Right ventricle myocardium inferior (tissue), 1 donor: Measurements from ENCODE around the gene OIT3. TPM values are rescaled to one million over a fixed set of nuclear protein-coding genes. Genes with fewer than 3 reads are reported as not detected.

Source experiments
- ATAC-seq: fragments of 200-7000 bp; cut with Tn5 transposase; one replicate; pipeline ENCODE4 v1.9.1; 2020; ENCODE audit warnings: mild to moderate bottlenecking, moderate library complexity
- DNase-seq: peaks from one replicate; pipeline ENCODE4 v3.0.0; 2021; ENCODE audit errors: missing footprints
- intact Hi-C: fragments of 100-400 bp; cut with DNase I; formaldehyde crosslinking; loops from one replicate; pipeline ENCODE4 v1.11.0; 2022
- total RNA-seq: library from RNA; stranded (reverse); fragmentation: NEBNext Ultra II Directional; extraction: Animal tissue kit (Norgen Biotek cat#: 25700); gene quantifications from one replicate; pipeline ENCODE4 v1.2.1, GENCODE V29; 2021
- donor health status: DM: no; HTN: yes; CAD: no; lungs with severe emphysema.

Gene OIT3
- total RNA-seq, 1 donor from 2014 or later = not detected

DNA sequence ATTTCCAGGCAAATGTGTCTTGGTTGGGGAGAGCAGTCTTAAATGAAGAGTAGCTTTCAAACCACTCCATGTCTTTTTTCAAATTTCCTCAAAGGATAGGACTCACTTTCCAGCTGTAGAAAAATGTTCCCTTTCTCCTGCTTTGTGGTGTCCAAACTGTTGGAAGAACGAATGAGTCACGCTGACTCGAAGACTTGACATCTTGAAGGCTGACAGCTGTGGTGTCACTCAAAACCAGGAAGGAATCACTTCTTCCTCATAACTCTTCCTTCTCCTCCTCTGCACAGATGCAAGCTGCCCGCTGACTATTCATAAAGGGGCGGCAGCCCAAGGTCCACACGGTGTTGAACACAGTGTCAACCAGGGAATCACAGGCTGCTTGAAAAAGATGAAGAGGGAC is 41.8 kb downstream of the OIT3 start:
- intact Hi-C loops = no loop called here
- ATAC-seq = no peak
- no peak for DNase-seq

- ATAC-seq = no peak
- intact Hi-C loops = no loop called here
Observed at GRCh38 chr10:72943498-72944234, 50.1 kb downstream of the OIT3 start.

GRCh38 chr10:72946963-72947362 is 53.4 kb downstream of the OIT3 start:
- ATAC-seq (no peak), DNase-seq (no peak)
- intact Hi-C loops = no loop called here

More at GRCh38 chr10:72943498-72944234, 50.1 kb downstream of the OIT3 start:
- DNase-seq = no peak

DNA sequence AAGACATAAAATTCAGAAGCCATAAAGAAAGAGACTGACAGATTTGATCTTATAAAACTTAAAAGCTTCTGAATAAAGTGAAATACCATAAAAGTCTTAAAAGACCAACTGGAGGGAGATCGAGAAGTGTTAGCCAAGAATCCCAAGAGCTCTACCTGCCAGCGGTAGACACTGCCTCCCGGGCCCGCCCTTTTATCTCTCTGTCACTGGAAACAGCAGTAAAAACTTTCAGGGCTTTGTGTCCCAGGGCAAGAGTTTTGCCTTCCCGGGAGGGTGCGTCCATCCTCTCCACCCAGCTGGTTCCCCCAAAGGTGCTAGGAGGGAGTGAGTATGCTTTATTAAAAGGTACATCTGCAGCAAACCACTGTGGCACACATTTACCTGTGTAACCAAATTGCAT is 55.2 kb downstream of the OIT3 start:
- DNase-seq = no peak
- intact Hi-C loops = no loop called here
- ATAC-seq = no peak

DNA sequence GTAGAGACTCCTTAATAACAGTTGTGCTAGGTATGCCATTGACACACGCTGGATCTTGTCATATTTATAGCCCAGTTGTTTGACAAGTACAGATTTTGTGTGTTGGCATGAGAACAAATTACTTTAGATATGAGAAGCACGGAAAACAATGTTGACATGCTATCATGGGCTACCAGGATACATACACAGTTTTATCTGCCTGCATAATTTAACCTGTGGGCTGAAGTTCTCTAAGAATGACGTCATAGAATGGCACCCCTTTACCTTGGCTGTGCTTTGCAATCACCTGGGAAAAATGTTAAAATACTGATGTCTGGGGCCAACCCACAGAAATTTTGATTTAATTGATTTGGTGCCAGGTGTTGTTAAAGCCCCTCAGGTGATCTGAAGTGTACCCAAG is 58.2 kb downstream of the OIT3 start:
- peak; percentile 27 for ATAC-seq
- intact Hi-C loops = no loop called here
- DNase-seq = no peak

DNA sequence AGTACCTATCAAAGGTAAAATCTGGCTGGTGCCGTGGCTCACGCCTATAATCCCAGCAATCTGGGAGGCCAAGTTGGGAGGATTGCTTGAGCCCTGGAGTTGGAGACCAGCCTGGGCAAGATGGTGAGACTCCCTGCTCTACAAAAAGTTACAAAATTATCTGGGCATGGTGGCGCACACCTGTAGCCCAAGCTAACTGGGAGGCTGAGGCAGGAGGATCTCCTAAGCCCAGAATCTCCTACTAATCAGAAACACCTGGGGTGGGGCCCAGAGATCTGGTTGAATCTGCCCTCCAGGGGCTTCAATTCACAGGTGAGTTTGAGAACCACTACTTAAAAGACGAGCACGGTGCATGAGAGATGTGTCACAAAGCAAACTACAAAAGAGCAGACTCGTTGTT is 58.6 kb downstream of the OIT3 start:
- DNase-seq (no peak), ATAC-seq (no peak)
- intact Hi-C loops = no loop called here

DNA sequence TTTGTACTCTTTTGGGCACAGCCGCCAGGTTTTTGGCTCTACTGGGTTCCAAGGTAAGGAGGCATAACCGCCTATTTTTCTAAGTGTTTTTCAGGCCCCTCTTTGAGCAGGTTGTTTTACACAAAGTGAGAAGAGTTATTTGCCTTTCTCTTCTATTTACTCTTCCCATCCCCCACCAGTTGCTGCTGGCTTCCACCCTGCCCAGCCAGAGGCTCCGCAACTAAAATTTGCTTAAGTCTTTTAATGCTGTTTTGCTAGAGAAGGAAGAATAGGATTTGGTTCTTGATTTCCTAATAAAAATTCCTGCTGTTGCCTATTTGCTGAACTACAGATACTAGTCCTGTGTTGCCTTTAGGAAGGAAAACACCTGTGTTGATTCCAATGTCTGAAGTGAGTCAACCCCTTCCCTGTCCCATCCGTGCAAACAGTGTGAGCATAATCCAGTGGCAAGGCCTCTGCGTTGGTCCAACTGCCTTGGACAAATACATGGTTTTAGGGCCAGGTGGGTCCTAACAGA is 59.2 kb downstream of the OIT3 start:
- intact Hi-C loops = no loop called here
- DNase-seq = no peak
- ATAC-seq = no peak

DNA sequence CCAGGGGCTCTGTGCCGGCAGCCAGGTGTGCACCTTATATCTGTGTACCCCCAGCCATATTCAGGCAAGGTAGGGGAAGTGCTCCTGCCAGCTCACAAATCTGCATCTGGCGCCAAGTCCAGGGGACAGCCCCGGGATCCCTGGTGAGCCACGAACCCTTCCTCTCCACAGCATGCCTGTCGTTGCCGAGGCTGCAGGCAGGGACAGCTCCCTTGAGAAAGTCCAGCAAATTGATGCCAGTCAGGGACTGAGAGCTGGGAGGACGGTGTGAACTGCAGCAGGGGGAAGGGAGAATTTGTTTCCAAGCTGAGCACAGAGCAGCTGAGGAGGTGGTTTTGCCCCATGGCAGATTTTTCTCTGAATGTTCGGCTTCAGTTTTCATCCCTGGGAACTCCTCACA is 60.1 kb downstream of the OIT3 start:
- intact Hi-C loops = no loop called here
- DNase-seq (no peak), ATAC-seq (peak; percentile 68)

DNA sequence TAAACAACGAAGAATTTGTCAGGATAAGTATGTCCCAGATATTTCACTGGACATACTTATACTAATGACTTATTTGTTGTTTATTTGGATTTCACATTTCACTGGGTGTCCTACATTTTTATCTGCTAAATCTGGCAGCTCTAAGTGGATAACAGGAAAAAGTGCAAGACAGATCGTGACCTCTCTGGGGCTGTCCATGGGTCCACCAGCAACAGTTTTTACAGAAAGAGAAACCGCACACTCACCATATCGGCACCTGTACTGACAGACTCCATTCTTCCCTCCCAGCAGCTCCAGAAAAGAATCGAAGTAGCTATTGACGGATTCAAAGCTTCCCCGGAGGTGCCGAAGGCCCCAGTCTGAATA is 60.7 kb downstream of the OIT3 start:
- ATAC-seq (no peak), DNase-seq (no peak)
- intact Hi-C loops = no loop called here

DNA sequence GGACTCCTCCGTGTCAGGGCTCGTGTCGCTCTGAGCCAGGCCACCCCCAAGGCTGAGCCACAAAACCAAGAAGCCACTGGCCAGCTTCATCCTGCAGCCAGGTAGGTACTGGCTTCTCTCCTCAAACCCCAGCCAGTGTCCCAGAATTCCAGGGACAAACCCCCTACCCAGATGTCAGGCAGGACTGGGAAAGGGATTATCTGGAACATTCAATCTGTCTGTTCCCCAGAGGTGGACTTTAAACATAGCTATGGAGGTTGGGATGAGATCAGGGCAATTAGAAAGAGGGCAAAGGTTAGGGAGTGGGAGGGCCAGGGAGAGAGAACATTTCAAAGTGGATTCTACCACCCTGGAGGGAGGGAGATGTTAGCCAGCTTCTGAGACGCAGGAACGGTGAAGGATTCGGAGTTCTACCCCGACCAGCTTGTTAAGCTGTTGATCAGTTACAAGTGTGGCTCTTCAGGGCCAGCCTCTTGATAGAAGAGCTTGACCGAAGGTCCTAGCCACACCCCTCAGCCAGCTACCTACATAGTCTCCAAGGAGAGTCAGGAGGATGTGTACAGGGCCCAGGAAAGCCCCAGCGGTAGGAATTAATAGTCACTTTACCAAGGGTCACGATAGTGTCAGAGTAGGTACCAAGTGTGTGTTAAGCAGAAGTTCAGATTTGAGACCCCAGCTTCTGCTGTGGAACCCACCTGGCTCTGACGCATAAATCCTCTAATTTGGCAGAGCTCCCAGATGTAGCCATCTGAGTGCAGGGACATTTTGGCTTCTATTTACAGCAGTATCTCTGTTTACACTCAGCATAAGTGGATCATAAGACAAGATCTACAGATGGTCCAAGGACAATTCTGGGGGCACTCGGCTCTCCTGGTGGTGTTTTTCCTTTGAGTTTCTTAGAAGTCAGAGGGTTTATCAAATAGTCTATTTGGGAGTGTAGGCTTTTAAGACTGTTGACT is 61.3 kb downstream of the OIT3 start, which contains the start of gene PLA2G12B:
PLA2G12B (minus strand) TSS at position 211 of the 959 bp plus-strand sequence; CDS start at position 90, 121 bp downstream.
- intact Hi-C loops = no loop called here
- peak; percentile 65 for ATAC-seq
- no peak for DNase-seq

- intact Hi-C loops = no loop called here
- ATAC-seq (no peak), DNase-seq (no peak)
Observed at GRCh38 chr10:72956001-72956400, 62.5 kb downstream of the OIT3 start.

DNA sequence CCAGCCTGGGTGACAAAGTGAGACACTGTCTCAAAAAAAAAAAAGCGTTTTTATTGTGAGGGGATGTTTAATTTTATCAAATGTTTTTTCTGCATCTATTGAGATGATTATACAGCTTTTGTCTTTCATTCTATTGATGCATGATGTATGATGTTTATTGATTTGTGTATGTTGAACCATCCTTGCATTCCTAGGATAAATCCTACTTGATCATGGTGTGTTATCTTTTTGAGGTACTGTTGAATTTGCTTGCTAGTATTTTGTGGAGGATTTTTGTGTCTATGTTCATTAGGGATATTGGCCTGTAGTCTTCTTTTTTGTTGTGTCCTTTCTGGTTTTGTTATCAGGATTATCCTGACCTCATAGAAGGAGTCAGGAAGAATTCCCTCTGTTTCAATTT is 83.3 kb downstream of the OIT3 start:
- no peak for ATAC-seq
- intact Hi-C loops = no loop called here
- DNase-seq = no peak

DNA sequence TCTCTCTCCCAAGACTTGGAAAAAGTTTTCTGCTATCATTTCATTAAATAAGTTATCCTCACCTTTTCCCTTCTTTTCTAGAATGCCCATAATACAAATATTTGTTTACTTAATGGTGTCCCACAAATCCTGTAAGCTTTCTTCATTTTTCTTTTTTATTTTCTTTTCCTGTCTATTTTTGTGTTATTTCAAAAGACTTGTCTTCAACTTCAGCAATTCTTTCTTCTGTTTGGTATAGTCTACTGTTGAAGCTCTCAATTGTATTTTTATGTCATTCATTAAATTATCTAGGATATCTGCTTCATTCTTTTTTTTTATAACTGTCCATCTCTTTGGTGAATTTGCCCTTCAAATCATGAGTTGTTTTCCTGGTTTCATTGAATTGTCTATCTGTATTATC is 86.2 kb downstream of the OIT3 start:
- ATAC-seq (no peak), DNase-seq (no peak)
- intact Hi-C loops = no loop called here

- intact Hi-C loops = no loop called here
- DNase-seq (no peak), ATAC-seq (no peak)
Observed at GRCh38 chr10:72980348-72980747, 86.8 kb downstream of the OIT3 start.

GRCh38 chr10:72981028-72981881 is 87.7 kb downstream of the OIT3 start:
- intact Hi-C loops = no loop called here
- peak; percentile 44 for ATAC-seq
- no peak for DNase-seq

DNA sequence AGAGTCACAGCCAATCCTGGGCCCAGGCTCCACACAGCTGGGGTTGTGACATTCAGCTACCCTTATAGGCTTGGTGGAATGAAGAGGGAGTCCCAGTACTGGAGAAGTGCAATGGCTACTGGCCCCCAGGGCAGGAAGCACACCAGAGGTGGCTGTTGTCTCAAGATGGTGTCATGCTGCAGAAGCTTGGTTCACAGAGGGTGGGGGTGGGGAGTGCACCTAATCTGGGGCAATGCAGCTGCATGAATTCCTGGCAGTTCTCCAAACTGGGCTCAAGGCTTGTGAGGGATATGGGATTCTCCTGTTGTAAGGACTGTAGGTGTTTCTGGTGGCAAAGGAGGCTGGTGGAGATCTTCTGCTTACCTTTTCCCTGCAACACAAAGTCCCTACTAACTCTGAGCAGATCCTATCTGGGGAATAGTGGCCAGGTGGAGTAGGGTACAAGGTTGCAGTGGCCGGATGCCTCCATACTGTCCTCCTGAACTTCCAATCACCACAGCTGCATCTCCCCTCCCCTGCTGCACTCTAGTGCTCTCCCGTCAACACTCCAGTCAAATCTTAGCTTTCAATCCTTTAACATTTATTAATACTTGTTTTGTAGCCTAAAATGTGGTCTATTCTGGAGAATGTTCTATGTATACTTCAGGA is 88.5 kb downstream of the OIT3 start:
- ATAC-seq (peak; percentile 30), DNase-seq (no peak)
- intact Hi-C loops = no loop called here
